HCT116 (cell line): Measurements from ENCODE around the gene TMEM132C. TPM values are rescaled to one million over a fixed set of nuclear protein-coding genes. Genes with fewer than 3 reads are reported as not detected.

Source experiments
- ATAC-seq: fragments of 200-7000 bp; cut with Tn5 transposase; 2 replicates; pipeline ENCODE4 v1.9.1; 2020; ENCODE audit warnings: mild to moderate bottlenecking, moderate library complexity
- BruUV-seq: library from RNA; stranded (reverse); fragments of 400-500 nt; replicated peaks from 2 replicates; lab custom pipeline; 2021; lab: Mats Ljungman, UMichigan
- CTCF ChIA-PET: fragments of 300-600 bp; sonication (Branson Sonifier 250); formaldehyde crosslinking; loops from one replicate; lab custom pipeline; 2021; ENCODE audit warnings: antibody characterized with exemption; lab: Charles Lee
- POLR2A ChIA-PET: fragments of 300-600, 350-600 bp; sonication (Branson Sonifier 250); formaldehyde crosslinking; loops from one replicate; lab custom pipeline; 2021; ENCODE audit warnings: antibody characterized with exemption; lab: Charles Lee
- RAD21 ChIA-PET, 2 experiments: fragments of 300-600 bp; sonication (Branson Sonifier 250); formaldehyde crosslinking; loops; one replicate each; lab custom pipeline; 2023; ENCODE audit warnings: low total read pairs in 2 of 2; ENCODE audit not compliant: uncharacterized antibody in 2 of 2, unreplicated experiment in 2 of 2, low non-redundant PET in 1 of 2; lab: Charles Lee
- DNase-seq: peaks from one replicate; pipeline ENCODE4 v3.0.0-alpha.2; 2010; ENCODE audit warnings: low read depth, low spot score
- H2AFZ ChIP-seq: fragments of 200-600 bp; shearing (Covaris generic), sonication (generic); 2 replicates; pipeline ENCODE4 v1.6.1; 2017; ENCODE audit warnings: low read depth, mixed run types, mixed read lengths, antibody characterized with exemption, low read length; ENCODE audit not compliant: poor library complexity, severe bottlenecking
- H3K27ac ChIP-seq: 2 replicates; pipeline ENCODE4 v1.5.1; 2012; ENCODE audit warnings: low read depth, low read length
- H3K27me3 ChIP-seq: fragments of 200-600 bp; sonication (generic); 2 replicates; pipeline ENCODE4 v1.6.1; 2016; ENCODE audit warnings: mixed run types, low read length, mixed read lengths; ENCODE audit not compliant: insufficient read depth
- H3K36me3 ChIP-seq, 2 experiments: fragments of 200-500 bp in 1 of 2; fragments of 200-600 bp in 1 of 2; sonication (Bioruptor generic) in 1 of 2; sonication (generic) in 1 of 2; 2 replicates each; pipeline versions ENCODE4 v1.5.1 to v1.6.1; 2014 to 2016; ENCODE audit warnings: low read length in 2 of 2, inconsistent platforms in 1 of 2, mixed read lengths in 1 of 2, mixed run types in 1 of 2; ENCODE audit not compliant: insufficient read depth in 2 of 2, control insufficient read depth in 1 of 2
- H3K4me1 ChIP-seq, 2 experiments: fragments of 200-600 bp in 1 of 2; sonication (generic) in 1 of 2; 2 replicates each; pipeline versions ENCODE4 v1.5.1 to v1.6.1; 2012 to 2017; ENCODE audit warnings: low read length in 2 of 2, inconsistent platforms in 1 of 2, mild to moderate bottlenecking in 1 of 2, mixed read lengths in 1 of 2, mixed run types in 1 of 2, moderate library complexity in 1 of 2; ENCODE audit not compliant: insufficient read depth in 2 of 2, control insufficient read depth in 1 of 2
- H3K4me2 ChIP-seq: fragments of 200-600 bp; sonication (generic); 2 replicates; pipeline ENCODE4 v1.6.1; 2017; ENCODE audit warnings: mixed run types, low read length, mixed read lengths
- H3K4me3 ChIP-seq, 2 experiments: fragments of 200-600 bp in 1 of 2; sonication (generic) in 1 of 2; replicated peaks in 1 of 2; 2 replicates each; pipeline ENCODE4 v1.5.1; 2011 to 2016; ENCODE audit warnings: low read length in 2 of 2, control low read depth in 1 of 2, low read depth in 1 of 2, mild to moderate bottlenecking in 1 of 2, mixed read lengths in 1 of 2, mixed run types in 1 of 2
- H3K79me2 ChIP-seq: fragments of 200-600 bp; sonication (generic); 2 replicates; pipeline ENCODE4 v1.6.1; 2017; ENCODE audit warnings: mild to moderate bottlenecking, mixed run types, low read length, moderate library complexity, mixed read lengths; ENCODE audit not compliant: insufficient read depth
- H3K9ac ChIP-seq: fragments of 200-600 bp; sonication (generic); 2 replicates; pipeline ENCODE4 v1.6.1; 2016; ENCODE audit warnings: low read length, mixed read lengths
- H3K9me2 ChIP-seq: fragments of 200-600 bp; sonication (generic), shearing (Covaris generic); 2 replicates; pipeline ENCODE4 v1.6.1; 2017; ENCODE audit warnings: mixed run types, mild to moderate bottlenecking, moderate library complexity; ENCODE audit not compliant: insufficient read depth
- H3K9me3 ChIP-seq, 2 experiments: fragments of 200-500 bp in 1 of 2; fragments of 200-600 bp in 1 of 2; sonication (Bioruptor generic) in 1 of 2; sonication (generic) in 1 of 2; 2 replicates each; pipeline ENCODE4 v1.6.1; 2014 to 2017; ENCODE audit warnings: low read length in 2 of 2, mixed read lengths in 2 of 2, inconsistent platforms in 1 of 2, low read depth in 1 of 2, mild to moderate bottlenecking in 1 of 2, mixed run types in 1 of 2, moderate library complexity in 1 of 2; ENCODE audit not compliant: control insufficient read depth in 1 of 2, insufficient read depth in 1 of 2
- H4K20me1 ChIP-seq: fragments of 200-600 bp; sonication (generic), shearing (Covaris generic); 2 replicates; pipeline ENCODE4 v1.6.1; 2017; ENCODE audit warnings: mixed run types, mild to moderate bottlenecking, moderate library complexity; ENCODE audit not compliant: insufficient read depth
- ELF1 ChIP-seq: IDR thresholded peaks from 2 replicates; pipeline ENCODE4 v1.6.1; 2012; ENCODE audit warnings: low read depth, borderline replicate concordance
- JUND ChIP-seq: IDR thresholded peaks from 2 replicates; pipeline ENCODE4 v1.6.1; 2012
- SP1 ChIP-seq: IDR thresholded peaks from 2 replicates; pipeline ENCODE4 v1.6.1; 2012; ENCODE audit warnings: low read depth
- SRF ChIP-seq: IDR thresholded peaks from 2 replicates; pipeline ENCODE4 v1.6.1; 2012; ENCODE audit warnings: low read depth
- YY1 ChIP-seq: IDR thresholded peaks from 2 replicates; pipeline ENCODE4 v1.6.1; 2011; ENCODE audit warnings: low read length, low read depth, moderate library complexity, mild to moderate bottlenecking; ENCODE audit not compliant: insufficient replicate concordance; ENCODE audit errors: extremely low read depth
- ZBTB33 ChIP-seq: IDR thresholded peaks from 2 replicates; pipeline ENCODE4 v1.6.1; 2011; ENCODE audit warnings: mild to moderate bottlenecking, low read length, moderate library complexity; ENCODE audit not compliant: insufficient replicate concordance; ENCODE audit errors: extremely low read depth
- ZFX ChIP-seq: fragments of 450-650 bp; IDR thresholded peaks from 2 replicates; pipeline ENCODE4 v1.6.1; 2017
- intact Hi-C: fragments of 100-400 bp; cut with micrococcal nuclease; formaldehyde crosslinking; loops from 2 replicates; pipeline ENCODE4 v1.10.0; 2022
- total RNA-seq: library from RNA; stranded (reverse); gene quantifications from one replicate; pipeline ENCODE4 v1.2.1, GENCODE V29; 2021; ENCODE audit not compliant: unreplicated experiment
- TF ChIP-seq, protein P1 (sequence below): IDR thresholded peaks from 2 replicates; pipeline ENCODE4 v1.6.1; 2012

Gene TMEM132C
- total RNA-seq, 1 experiment from 2014 or later, result not detected

DNA sequence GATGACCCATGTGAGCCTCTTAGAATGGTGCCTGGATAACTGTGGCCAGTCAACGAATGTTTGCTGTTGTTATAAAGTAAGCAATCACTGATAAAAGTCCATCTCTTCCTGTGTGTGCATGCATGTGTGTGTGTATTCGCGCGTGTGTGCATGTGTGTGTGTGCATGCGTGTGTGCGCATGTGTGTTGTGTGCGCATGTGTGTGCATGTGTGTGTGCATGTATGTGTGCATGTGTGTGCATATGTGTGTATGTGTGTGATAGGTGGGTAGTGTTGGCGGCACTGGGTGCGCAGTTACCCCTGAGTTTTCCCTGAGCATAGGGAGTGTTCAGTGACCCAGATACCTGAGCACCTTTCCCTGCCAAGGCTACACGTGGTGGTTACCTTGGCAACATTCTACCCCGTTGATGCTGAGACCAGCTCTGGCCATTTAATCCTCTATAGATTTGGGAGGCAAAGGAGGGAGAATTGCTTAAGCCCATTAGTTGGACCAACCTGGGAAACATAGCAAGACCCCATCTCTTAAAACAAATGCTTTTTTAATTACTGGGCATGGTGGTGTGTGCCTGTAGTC lies 419.0 kb downstream of the TMEM132C start:
- no peak overlapping the region for H3K27ac ChIP-seq
- no peaks in the 10 kb centered on the region for H3K4me1 ChIP-seq
- peaks cover 0 to 5% of the 10 kb centered on the region in 2 experiments; a peak in 1 of 4 replicates for H3K9me3 ChIP-seq
- H3K36me3 ChIP-seq, result no peaks in the 10 kb centered on the region
- TF ChIP-seq ZBTB33 (no peak), YY1 (no peak), SRF (no peak), SP1 (no peak), JUND (no peak), ELF1 (no peak)
- TF ChIP-seq, protein P1, sequence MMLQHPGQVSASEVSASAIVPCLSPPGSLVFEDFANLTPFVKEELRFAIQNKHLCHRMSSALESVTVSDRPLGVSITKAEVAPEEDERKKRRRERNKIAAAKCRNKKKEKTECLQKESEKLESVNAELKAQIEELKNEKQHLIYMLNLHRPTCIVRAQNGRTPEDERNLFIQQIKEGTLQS, result no peak
- H3K9ac ChIP-seq, result no peak overlapping the region
- CTCF ChIA-PET, result no interaction called here
- POLR2A ChIA-PET, result no interaction called here
- H3K4me2 ChIP-seq, result no peak overlapping the region
- ATAC-seq, result no peak
- H2AFZ ChIP-seq, result no peak overlapping the region
- H3K4me3 ChIP-seq, result no peak overlapping the region
- DNase-seq, result no peak
- no peaks in the 10 kb centered on the region for H3K27me3 ChIP-seq
- no peaks in the 10 kb centered on the region for H3K9me2 ChIP-seq
- RAD21 ChIA-PET, result no interaction called here
- H4K20me1 ChIP-seq, result no peaks in the 10 kb centered on the region
- BruUV-seq, result no TSS peak
- no peaks in the 10 kb centered on the region for H3K79me2 ChIP-seq
- intact Hi-C loops, result no loop called here

DNA sequence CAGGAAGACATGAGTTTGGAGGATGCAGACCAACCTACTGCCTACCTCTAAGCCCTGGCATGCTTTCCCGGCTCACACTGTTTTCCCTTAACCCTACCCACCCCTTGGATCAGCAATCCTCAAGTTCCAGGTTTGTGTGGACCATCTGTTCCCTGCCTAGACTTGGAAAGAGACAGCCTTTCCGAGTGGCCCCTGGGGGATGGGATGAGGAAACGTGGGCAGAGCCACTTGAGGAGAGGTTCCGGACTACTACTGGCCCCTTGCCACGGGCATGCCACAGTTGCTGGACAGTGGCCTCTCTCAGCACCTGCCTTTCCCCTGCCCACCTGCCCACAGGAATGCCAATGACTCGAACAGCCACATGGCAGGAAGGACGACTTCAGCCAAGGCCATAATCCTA lies 420.9 kb downstream of the TMEM132C start:
- no peak overlapping the region for H2AFZ ChIP-seq
- POLR2A ChIA-PET, result no interaction called here

More for the DNA sequence above, 420.9 kb downstream of the TMEM132C start:
- no peak overlapping the region for H3K4me3 ChIP-seq
- no peaks in the 10 kb centered on the region for H3K36me3 ChIP-seq
- no peak overlapping the region for H3K9ac ChIP-seq
- no peak overlapping the region for H3K4me2 ChIP-seq
- CTCF ChIA-PET, result no interaction called here
- DNase-seq (no peak), ATAC-seq (no peak)
- no peak for TF ChIP-seq ZFX
- TF ChIP-seq, protein P1, result no peak
- TF ChIP-seq SP1, result no peak
- H3K27ac ChIP-seq, result no peak overlapping the region
- H3K27me3 ChIP-seq, result no peaks in the 10 kb centered on the region
- H3K79me2 ChIP-seq, result no peaks in the 10 kb centered on the region
- no peaks in the 10 kb centered on the region for H4K20me1 ChIP-seq
- intact Hi-C loops, result no loop called here
- H3K9me2 ChIP-seq, result no peaks in the 10 kb centered on the region
- no TSS peak for BruUV-seq
- H3K4me1 ChIP-seq, result no peaks in the 10 kb centered on the region
- H3K9me3 ChIP-seq, result peaks cover 0 to 5% of the 10 kb centered on the region in 2 experiments; a peak in 1 of 4 replicates
- RAD21 ChIA-PET, result no interaction called here
